T-cell (primary cell): ENCODE results near the gene AKAP6. TPM values are rescaled to one million over a fixed set of nuclear protein-coding genes. Genes with fewer than 3 reads are reported as not detected.

Source experiments
- ATAC-seq, 4 experiments: fragments of 200-7000 bp in 3 of 4; fragments of 150-1000 bp in 1 of 4; cut with Tn5 transposase; replicated peaks in 1 of 4; 1 replicate in 3 of 4; 2 replicates in 1 of 4; pipeline ENCODE4 v1.10.0; 2021; ENCODE audit warnings: moderate library complexity in 3 of 4, mild to moderate bottlenecking in 2 of 4, moderate number of reproducible peaks in 1 of 4
- CTCF ChIA-PET, 2 donors: fragments of 300-600 bp; sonication (Branson Sonifier 250); formaldehyde crosslinking; loops; one replicate each; lab custom pipeline; 2022; ENCODE audit warnings: antibody characterized with exemption in 2 of 2; lab: Charles Lee
- POLR2A ChIA-PET, 2 donors: fragments of 300-600 bp; sonication (Branson Sonifier 250); formaldehyde crosslinking; loops; one replicate each; lab custom pipeline; 2022; ENCODE audit warnings: antibody characterized with exemption in 2 of 2; lab: Charles Lee
- DNase-seq, 35 experiments: peaks; one replicate each; pipeline versions ENCODE4 v3.0.0 to v3.0.0-alpha.2; 2013 to 2023
- H3K27ac ChIP-seq: one replicate; pipeline ENCODE4 v1.5.1; 2013; ENCODE audit warnings: low read length
- H3K27me3 ChIP-seq, 2 experiments: replicated peaks in 1 of 2; 1 replicate in 1 of 2; 2 replicates in 1 of 2; pipeline versions ENCODE4 v1.6.1 to v1.7.0; 2013; ENCODE audit warnings: low read length in 1 of 2, mixed read lengths in 1 of 2; ENCODE audit not compliant: control insufficient read depth in 2 of 2, insufficient read depth in 2 of 2; ENCODE audit errors: extremely low read depth in 1 of 2
- H3K36me3 ChIP-seq, 2 donors: 1 replicate in 1 of 2; 2 replicates in 1 of 2; pipeline versions ENCODE4 v1.6.1 to v1.7.0; 2013; ENCODE audit warnings: low read length in 1 of 2; ENCODE audit not compliant: control insufficient read depth in 2 of 2, insufficient read depth in 1 of 2; ENCODE audit errors: extremely low read depth in 1 of 2
- H3K4me1 ChIP-seq, 2 experiments: 1 replicate in 1 of 2; 2 replicates in 1 of 2; pipeline versions ENCODE4 v1.6.1 to v1.7.0; 2013; ENCODE audit warnings: low read length in 2 of 2, mixed read lengths in 1 of 2; ENCODE audit not compliant: insufficient read depth in 2 of 2, control insufficient read depth in 1 of 2; ENCODE audit errors: extremely low read depth in 1 of 2
- H3K4me3 ChIP-seq, 2 donors: 1 replicate in 1 of 2; 2 replicates in 1 of 2; pipeline versions ENCODE4 v1.5.1 to v1.7.0; 2013; ENCODE audit warnings: mild to moderate bottlenecking in 2 of 2, low read length in 1 of 2, moderate library complexity in 1 of 2; ENCODE audit not compliant: control insufficient read depth in 1 of 2; ENCODE audit errors: extremely low read depth in 1 of 2
- H3K9me3 ChIP-seq: 2 replicates; pipeline ENCODE4 v1.7.0; 2013
- H3K27ac Mint-ChIP-seq, 2 donors: one replicate each; pipeline ENCODE4 v1.8.0; 2020 to 2021; ENCODE audit warnings: mild to moderate bottlenecking in 2 of 2, mixed read lengths in 2 of 2
- H3K27me3 Mint-ChIP-seq, 2 donors: one replicate each; pipeline ENCODE4 v1.8.0; 2021 to 2022; ENCODE audit warnings: mixed read lengths in 2 of 2
- H3K36me3 Mint-ChIP-seq: one replicate; pipeline ENCODE4 v1.8.0; 2021; ENCODE audit warnings: mixed read lengths
- H3K4me1 Mint-ChIP-seq, 3 donors: one replicate each; pipeline ENCODE4 v1.8.0; 2020 to 2022; ENCODE audit warnings: mixed read lengths in 3 of 3, mild to moderate bottlenecking in 1 of 3
- H3K4me3 Mint-ChIP-seq, 3 donors: one replicate each; pipeline ENCODE4 v1.8.0; 2020 to 2022; ENCODE audit warnings: mild to moderate bottlenecking in 3 of 3, mixed read lengths in 3 of 3, moderate library complexity in 3 of 3
- H3K9me3 Mint-ChIP-seq, 3 donors: one replicate each; pipeline ENCODE4 v1.8.0; 2020 to 2022; ENCODE audit warnings: mixed read lengths in 3 of 3
- WGBS: methylation state at CpG from one replicate; pipeline ENCODE4 v1.1.5; 2013; ENCODE audit warnings: missing lambda C conversion rate; ENCODE audit not compliant: insufficient coverage; 5-methylcytosine and 5-hydroxymethylcytosine counted together
- total RNA-seq, 35 experiments: library from RNA in 6 of 35; stranded (reverse) in 6 of 35; fragments of 120-200 nt in 1 of 35; gene quantifications; one replicate each; pipeline versions ENCODE4 v1.2.1 to v1.2.4 and lab custom pipeline; 2013 to 2026

AKAP6 gene
- total RNA-seq, 5 donors from 2014 or later (not counting 1 experiment from before 2014, with no cell fraction given): 1.7 to 6.6 (median 2.6) TPM

DNA sequence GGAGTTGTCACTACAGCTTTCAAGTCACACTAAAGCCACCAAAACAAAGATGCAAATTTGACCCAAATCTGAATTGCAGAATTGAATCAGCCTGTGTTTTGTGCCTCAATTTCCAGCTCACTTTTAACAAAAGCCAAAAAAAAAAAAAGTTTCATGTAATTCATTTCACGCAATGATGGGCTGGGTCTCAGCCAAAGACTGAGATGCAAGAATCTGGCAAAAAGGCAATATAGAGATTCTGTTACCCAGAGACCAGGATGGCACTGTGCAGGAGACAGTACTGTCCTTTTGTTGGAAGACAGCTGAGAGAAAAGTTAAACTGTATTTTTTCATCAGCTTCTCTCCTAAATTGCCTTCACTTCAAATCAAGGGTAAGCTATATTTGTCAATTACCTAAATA, 403.9 kb downstream of the AKAP6 start:
- Mint-ChIP-seq H3K36me3 (no peaks in the 10 kb centered on the region), H3K27ac (no peak overlapping the region), H3K4me1 (no peaks in the 10 kb centered on the region), H3K27me3 (no peaks in the 10 kb centered on the region), H3K9me3 (no peaks in the 10 kb centered on the region), H3K4me3 (no peak overlapping the region)
- Histone ChIP-seq H3K27ac (no peak overlapping the region), H3K4me1 (no peaks in the 10 kb centered on the region), H3K36me3 (no peaks in the 10 kb centered on the region), H3K27me3 (no peaks in the 10 kb centered on the region), H3K9me3 (no peaks in the 10 kb centered on the region), H3K4me3 (no peak overlapping the region)
- no peak for DNase-seq
- CTCF ChIA-PET: interaction anchor here in 1 of 2 donors (0.5 kb wide), 2 partner anchors 918 to 1077 kb away, joined by 3 read pairs; no protein-coding TSS in a partner anchor
- POLR2A ChIA-PET: no interaction called here
- ATAC-seq: no peak
- WGBS: no CpG with 5 or more reads among the region's 1 CpG

DNA sequence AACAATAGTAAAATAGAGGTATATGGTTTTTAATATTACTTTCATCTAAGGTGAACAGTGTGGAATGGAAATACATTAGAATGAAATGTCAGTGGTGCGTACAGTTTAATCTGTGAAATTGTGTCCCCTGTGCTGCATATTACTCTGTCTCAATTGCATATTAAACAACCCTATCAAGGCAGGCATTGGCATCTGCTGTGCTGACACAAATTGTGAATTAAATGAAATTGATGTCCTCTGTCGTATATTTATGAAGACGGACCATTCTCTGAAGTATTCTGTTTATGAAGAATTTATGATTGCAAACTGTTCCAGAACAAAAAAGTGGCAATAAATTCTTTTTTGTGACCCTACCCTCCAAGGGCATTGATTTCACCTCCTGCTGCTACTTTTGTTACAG, 405.2 kb downstream of the AKAP6 start:
- Histone ChIP-seq H3K4me3 (no peak overlapping the region), H3K9me3 (no peaks in the 10 kb centered on the region), H3K27me3 (no peaks in the 10 kb centered on the region), H3K36me3 (no peaks in the 10 kb centered on the region), H3K27ac (no peak overlapping the region), H3K4me1 (no peaks in the 10 kb centered on the region)
- Mint-ChIP-seq H3K27me3 (no peaks in the 10 kb centered on the region), H3K4me3 (no peak overlapping the region), H3K27ac (no peak overlapping the region), H3K4me1 (no peaks in the 10 kb centered on the region), H3K36me3 (no peaks in the 10 kb centered on the region), H3K9me3 (no peaks in the 10 kb centered on the region)
- ATAC-seq (no peak), DNase-seq (no peak)
- ChIA-PET POLR2A (no interaction called here), CTCF (no interaction called here)
- WGBS: no CpG with 5 or more reads among the region's 3 CpGs

DNA sequence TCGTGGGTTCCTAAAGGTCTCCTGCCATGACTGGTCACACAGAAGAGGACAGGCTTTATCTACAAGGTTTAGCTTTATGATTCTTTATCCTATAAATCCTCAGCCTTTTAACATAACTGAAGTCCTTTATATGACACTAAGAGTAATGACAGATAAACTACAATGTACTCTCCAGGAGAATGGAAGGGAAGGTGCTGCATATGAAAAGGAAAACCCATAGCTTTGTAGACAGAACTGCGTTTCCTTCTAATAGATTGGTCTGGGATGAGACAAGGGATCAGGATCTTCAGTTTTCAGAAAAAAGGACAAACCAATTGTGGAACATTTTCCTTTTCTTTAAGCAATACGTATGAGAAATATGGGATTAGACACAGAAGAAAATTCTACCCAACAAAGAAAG, 408.5 kb downstream of the AKAP6 start:
- H3K9me3 Mint-ChIP-seq: peaks cover 0 to 11% (median 3%) of the 10 kb centered on the region in 3 donors
- 80% methylated on average over 1 of the region's 3 CpGs for WGBS

DNA sequence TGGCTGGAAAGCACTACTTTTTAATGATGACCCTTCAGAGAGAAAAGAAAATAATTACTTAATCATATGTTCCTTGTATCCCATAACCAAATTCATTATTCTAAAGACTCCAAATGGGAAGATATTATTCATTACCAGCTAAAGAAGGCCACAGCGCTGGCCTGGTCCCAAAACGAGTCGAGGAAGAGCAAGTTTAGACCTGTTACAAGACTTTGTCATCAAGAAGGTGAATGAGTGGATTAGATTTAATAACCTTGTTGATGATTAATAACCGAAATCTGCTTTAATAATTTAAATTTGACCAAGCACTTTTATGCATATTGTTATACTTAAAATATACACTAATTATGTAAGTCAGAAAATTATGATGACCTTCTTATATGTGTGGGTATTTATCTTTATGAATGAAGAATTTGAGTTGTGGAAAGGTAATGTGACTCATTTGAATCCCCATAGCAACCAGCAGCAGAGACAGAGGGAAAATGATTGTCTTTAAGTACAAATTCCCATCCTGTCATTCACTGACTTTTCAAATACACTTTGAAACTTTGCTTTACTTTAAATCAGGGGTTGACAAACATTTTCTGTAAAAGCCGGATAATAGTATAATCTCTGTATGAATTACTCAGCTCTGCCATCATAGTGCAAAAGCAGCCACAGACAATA, 409.2 kb downstream of the AKAP6 start:
- Mint-ChIP-seq H3K9me3 (peaks cover 0 to 11% (median 3%) of the 10 kb centered on the region in 3 donors), H3K4me3 (no peak overlapping the region), H3K27me3 (no peaks in the 10 kb centered on the region), H3K4me1 (no peaks in the 10 kb centered on the region), H3K36me3 (no peaks in the 10 kb centered on the region), H3K27ac (no peak overlapping the region)
- Histone ChIP-seq H3K4me3 (no peak overlapping the region), H3K27ac (no peak overlapping the region), H3K36me3 (no peaks in the 10 kb centered on the region), H3K27me3 (no peaks in the 10 kb centered on the region), H3K4me1 (no peaks in the 10 kb centered on the region), H3K9me3 (no peaks in the 10 kb centered on the region)
- CTCF ChIA-PET: no interaction called here
- WGBS: no CpG with 5 or more reads among the region's 5 CpGs
- ATAC-seq: no peak
- no peak for DNase-seq
- POLR2A ChIA-PET: no interaction called here

More for the DNA sequence above, 408.5 kb downstream of the AKAP6 start:
- Histone ChIP-seq H3K27me3 (no peaks in the 10 kb centered on the region), H3K4me1 (no peaks in the 10 kb centered on the region), H3K36me3 (no peaks in the 10 kb centered on the region), H3K9me3 (no peaks in the 10 kb centered on the region), H3K4me3 (no peak overlapping the region), H3K27ac (no peak overlapping the region)
- CTCF ChIA-PET: no interaction called here
- no peaks in the 10 kb centered on the region for H3K4me1 Mint-ChIP-seq
- no peak overlapping the region for H3K27ac Mint-ChIP-seq
- no peak for DNase-seq
- ATAC-seq: no peak
- no peaks in the 10 kb centered on the region for H3K36me3 Mint-ChIP-seq
- POLR2A ChIA-PET: no interaction called here
- H3K27me3 Mint-ChIP-seq: no peaks in the 10 kb centered on the region
- H3K4me3 Mint-ChIP-seq: no peak overlapping the region

DNA sequence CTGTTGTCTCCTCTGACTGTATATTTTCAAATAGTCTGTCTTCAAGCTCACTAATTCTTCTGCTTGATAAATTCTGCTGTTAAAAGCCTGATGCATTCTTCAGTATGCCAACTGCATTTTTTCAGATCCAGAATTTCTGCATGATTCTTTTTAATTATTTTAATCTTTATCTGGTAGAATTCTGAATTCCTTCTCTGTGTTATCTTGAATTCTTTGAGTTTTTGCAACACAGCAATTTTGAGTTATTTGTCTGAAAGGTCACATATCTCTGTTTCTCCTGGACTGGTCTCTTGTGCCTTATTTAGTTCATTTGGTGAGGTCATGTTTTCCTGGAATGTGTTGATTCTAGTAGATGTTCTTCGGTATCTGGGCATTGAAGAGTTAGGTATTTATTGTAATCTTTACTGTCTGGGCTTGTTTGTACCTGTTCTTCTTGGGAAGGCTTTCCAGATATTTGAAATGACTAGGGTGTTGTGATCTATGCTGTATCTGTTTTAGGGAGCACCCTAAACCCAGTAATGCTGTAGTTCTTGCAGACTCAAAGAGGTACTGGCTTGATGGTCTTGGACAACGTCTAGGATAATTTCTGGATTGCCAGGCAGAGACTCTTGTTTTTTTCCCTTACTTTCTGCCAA, 415.8 kb downstream of the AKAP6 start:
- Mint-ChIP-seq H3K4me3 (no peak overlapping the region), H3K36me3 (no peaks in the 10 kb centered on the region), H3K27me3 (no peaks in the 10 kb centered on the region), H3K9me3 (peaks cover 0 to 10% (median 6%) of the 10 kb centered on the region in 3 donors), H3K27ac (no peak overlapping the region), H3K4me1 (no peaks in the 10 kb centered on the region)
- ChIA-PET POLR2A (no interaction called here), CTCF (no interaction called here)
- Histone ChIP-seq H3K27ac (no peak overlapping the region), H3K27me3 (no peaks in the 10 kb centered on the region), H3K4me3 (no peak overlapping the region), H3K4me1 (no peaks in the 10 kb centered on the region), H3K9me3 (no peaks in the 10 kb centered on the region), H3K36me3 (no peaks in the 10 kb centered on the region)
- WGBS: 100% methylated on average over 1 of the region's 2 CpGs
- no peak for ATAC-seq
- DNase-seq: no peak

DNA sequence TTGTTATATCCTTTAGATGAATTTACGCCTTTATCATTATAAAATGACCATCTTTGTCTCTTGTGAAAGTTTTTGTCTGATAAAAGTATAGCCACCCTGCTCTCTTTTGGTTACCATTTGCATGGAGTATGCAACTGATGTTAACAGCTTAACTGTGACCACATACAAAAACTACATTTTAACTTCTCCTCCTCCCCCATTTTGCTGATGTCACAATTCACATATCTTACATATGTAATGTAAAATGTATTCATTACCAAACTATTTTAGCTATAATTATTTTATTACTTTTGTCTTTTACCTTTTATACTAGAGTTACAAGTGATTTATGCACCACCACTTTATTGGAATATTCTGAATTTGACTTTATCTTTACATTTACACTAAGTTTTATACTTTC, 425.1 kb downstream of the AKAP6 start:
- Mint-ChIP-seq H3K9me3 (peaks cover 9 to 33% (median 27%) of the 10 kb centered on the region in 3 donors), H3K4me1 (no peaks in the 10 kb centered on the region), H3K4me3 (no peak overlapping the region), H3K27me3 (peaks cover 0 to 3% of the 10 kb centered on the region in 2 donors), H3K27ac (no peak overlapping the region), H3K36me3 (no peaks in the 10 kb centered on the region)
- Histone ChIP-seq H3K27ac (no peak overlapping the region), H3K4me3 (no peak overlapping the region), H3K36me3 (no peaks in the 10 kb centered on the region), H3K27me3 (peaks cover 0 to 9% of the 10 kb centered on the region in 2 experiments), H3K4me1 (no peaks in the 10 kb centered on the region), H3K9me3 (peaks cover 3% of the 10 kb centered on the region)
- no CpG with 5 or more reads among the region's 1 CpG for WGBS
- DNase-seq (no peak), ATAC-seq (no peak)
- ChIA-PET POLR2A (no interaction called here), CTCF (no interaction called here)
